Mammary epithelial cell (primary cell): ENCODE results near the gene UHRF1.

Experiments
- EZH2 ChIP-seq: IDR thresholded peaks from 2 replicates; pipeline ENCODE4 v1.6.1; 2012; ENCODE audit warnings: low read length, inconsistent platforms, borderline replicate concordance
- TF ChIP-seq, protein P1 (sequence below), 2 donors: IDR thresholded peaks in 1 of 2; conservative IDR thresholded peaks in 1 of 2; 2 replicates each; pipeline ENCODE4 v1.5.1; 2011 to 2012; ENCODE audit warnings: inconsistent platforms in 2 of 2, low read length in 2 of 2, mild to moderate bottlenecking in 2 of 2, control low read depth in 1 of 2, low read depth in 1 of 2; ENCODE audit not compliant: insufficient read depth in 1 of 2; ENCODE audit errors: extremely low read depth in 1 of 2

DNA sequence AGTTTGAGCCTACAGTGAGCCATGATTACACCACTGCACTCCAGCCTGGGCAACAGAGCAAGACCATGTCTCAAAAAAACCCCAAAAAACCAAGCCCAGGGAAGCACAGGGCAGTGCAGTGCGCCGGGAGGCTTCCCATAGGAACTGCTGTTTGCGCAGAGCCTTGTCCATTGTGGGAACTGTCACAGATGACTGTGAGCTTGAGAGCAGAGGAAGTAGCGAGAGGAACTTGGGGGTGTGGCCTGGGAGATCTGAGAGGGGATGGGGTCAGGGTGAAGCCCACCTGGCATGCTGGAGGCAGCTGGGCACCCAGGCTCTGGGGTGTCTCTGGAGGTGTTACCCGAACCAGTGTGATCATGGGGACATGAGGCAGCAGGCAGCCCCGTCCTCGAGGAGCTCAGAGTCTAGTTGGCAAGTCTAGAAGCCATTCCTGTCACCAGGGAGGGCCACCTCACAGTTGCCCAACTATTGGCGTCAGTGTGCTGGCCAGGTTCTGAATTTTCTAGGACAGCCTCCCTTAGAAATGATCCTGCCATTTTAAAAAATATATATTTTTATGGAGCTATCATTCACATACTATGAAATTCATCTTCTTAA, 70.0 kb downstream of the UHRF1 start:
- TF ChIP-seq, protein P1, sequence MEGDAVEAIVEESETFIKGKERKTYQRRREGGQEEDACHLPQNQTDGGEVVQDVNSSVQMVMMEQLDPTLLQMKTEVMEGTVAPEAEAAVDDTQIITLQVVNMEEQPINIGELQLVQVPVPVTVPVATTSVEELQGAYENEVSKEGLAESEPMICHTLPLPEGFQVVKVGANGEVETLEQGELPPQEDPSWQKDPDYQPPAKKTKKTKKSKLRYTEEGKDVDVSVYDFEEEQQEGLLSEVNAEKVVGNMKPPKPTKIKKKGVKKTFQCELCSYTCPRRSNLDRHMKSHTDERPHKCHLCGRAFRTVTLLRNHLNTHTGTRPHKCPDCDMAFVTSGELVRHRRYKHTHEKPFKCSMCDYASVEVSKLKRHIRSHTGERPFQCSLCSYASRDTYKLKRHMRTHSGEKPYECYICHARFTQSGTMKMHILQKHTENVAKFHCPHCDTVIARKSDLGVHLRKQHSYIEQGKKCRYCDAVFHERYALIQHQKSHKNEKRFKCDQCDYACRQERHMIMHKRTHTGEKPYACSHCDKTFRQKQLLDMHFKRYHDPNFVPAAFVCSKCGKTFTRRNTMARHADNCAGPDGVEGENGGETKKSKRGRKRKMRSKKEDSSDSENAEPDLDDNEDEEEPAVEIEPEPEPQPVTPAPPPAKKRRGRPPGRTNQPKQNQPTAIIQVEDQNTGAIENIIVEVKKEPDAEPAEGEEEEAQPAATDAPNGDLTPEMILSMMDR (conservative IDR thresholded peaks at IDR 0.05 in 1 of 2, IDR thresholded peaks at IDR 0.05 in 1 of 2; ENCODE audit: extremely low read depth in 1 of 2, insufficient read depth in 1 of 2, low read depth in 1 of 2, low read length in 2 of 2), result no peak
- TF ChIP-seq EZH2, result no peak
